Stomach (tissue), 4 donors: ENCODE results near the gene PAX4.

Source experiments
- CTCF ChIP-seq, 7 experiments: fragments of 450-650 bp in 4 of 7; fragments of 200-600 bp in 3 of 7; sonication (generic) in 3 of 7; IDR thresholded peaks; one replicate each; pipeline ENCODE4 v1.5.1; 2016 to 2019; ENCODE audit warnings: antibody characterized with exemption in 7 of 7, control low read depth in 2 of 7, mild to moderate bottlenecking in 1 of 7
- EP300 ChIP-seq: sonication (generic); formaldehyde crosslinking; IDR thresholded peaks from one replicate; pipeline ENCODE4 v1.6.1; 2017; ENCODE audit warnings: antibody characterized with exemption
- POLR2AphosphoS5 ChIP-seq, 3 donors: sonication (generic); formaldehyde crosslinking; IDR thresholded peaks; one replicate each; pipeline ENCODE4 v1.6.1; 2016; ENCODE audit warnings: antibody characterized with exemption in 3 of 3

GRCh38 chr7:127578036-127578684 is 39.8 kb downstream of the PAX4 start:
- TF ChIP-seq CTCF (IDR thresholded peaks at IDR 0.05) (no peak), EP300 (no peak), POLR2AphosphoS5 (IDR thresholded peaks at IDR 0.05) (no peak)
